ENCODE data around the gene COX19.
"Not testable (repeated sequence)": the region's sequence is repeated elsewhere in the genome, so short reads cannot be mapped to it uniquely, and the experiment has no call there.

The COX19 gene

GRCh38 chr7:961546-962400, 13.6 kb downstream of the COX19 start:
- no peak for DNase-seq (ENCODE audit: low read depth, low spot score)

DNA sequence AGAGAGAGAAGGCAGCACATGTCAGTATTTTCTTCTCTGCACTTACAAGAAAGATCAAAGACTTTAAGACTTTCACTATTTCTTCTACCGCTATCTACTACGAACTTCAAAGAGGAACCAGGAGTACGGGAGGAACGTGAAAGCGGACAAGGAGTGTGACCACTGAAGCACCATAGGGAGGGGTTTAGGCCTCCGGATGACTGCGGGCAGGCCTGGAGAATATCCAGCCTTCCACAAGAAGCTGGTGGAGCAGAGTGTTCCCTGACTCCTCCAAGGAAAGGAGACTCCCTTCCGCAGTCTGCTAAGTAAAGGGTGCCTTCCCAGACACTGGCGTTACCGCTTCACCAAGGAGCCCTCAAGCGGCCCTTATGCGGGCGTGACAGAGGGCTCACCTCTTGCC, 14.4 kb downstream of the COX19 start:
- not testable (repeated sequence) for DNase-seq (ENCODE audit: low read depth, low spot score)

DNA sequence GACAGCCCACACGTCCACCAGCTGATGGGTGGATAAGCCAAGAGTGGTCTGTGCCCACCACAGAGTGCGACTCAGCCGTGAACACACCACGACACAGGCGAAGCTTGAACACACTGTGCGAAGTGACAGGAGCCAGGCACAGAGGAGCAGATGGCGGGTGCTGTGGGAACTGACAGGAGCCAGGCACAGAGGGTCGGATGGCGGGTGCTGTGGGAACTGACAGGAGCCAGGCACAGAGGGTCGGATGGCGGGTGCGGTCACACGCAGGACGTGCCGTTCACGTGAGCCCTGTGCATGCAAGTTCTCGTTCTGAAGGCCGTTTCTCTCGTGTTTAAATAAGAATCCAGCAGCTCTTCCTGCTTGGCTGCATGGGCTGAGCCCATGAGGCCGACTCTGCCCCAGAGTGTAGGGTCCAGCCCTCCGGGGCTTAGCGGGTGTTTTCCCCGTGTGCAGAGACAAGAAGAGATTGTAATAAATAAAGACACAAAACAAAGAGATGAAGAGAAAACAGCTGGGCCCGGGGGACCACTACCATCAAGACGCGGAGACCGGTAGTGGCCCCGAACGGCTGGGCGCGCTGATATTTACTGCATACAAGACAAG, 15.0 kb downstream of the COX19 start:
- DNase-seq (ENCODE audit: low read depth, low spot score) = no peak

DNA sequence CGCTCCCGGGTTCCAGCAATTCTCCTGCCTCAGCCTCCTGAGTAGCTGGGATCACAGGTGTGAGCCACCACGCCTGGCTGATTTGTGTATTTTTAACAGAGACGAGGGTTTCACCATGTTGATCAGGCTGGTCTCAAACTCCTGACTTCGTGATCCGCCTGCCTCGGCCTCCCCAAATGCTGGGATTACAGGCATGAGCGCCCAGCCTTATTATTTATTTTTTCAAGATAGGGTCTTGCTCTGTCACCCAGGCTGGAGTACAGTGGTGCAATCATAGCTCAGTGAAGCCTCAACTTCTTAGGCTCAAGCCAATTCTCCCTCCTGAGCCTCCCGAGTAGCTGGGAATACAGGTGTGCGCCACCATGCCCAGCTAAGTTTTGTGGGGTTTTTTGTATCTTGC, 15.6 kb downstream of the COX19 start:
- DNase-seq (ENCODE audit: low read depth, low spot score) = not testable (repeated sequence)

- no peak for DNase-seq (ENCODE audit: low read depth, low spot score)
Measured at GRCh38 chr7:959271-959670, 16.1 kb downstream of the COX19 start.

GRCh38 chr7:958221-959200, 16.8 kb downstream of the COX19 start:
- no peak for DNase-seq (ENCODE audit: low read depth, low spot score)

DNA sequence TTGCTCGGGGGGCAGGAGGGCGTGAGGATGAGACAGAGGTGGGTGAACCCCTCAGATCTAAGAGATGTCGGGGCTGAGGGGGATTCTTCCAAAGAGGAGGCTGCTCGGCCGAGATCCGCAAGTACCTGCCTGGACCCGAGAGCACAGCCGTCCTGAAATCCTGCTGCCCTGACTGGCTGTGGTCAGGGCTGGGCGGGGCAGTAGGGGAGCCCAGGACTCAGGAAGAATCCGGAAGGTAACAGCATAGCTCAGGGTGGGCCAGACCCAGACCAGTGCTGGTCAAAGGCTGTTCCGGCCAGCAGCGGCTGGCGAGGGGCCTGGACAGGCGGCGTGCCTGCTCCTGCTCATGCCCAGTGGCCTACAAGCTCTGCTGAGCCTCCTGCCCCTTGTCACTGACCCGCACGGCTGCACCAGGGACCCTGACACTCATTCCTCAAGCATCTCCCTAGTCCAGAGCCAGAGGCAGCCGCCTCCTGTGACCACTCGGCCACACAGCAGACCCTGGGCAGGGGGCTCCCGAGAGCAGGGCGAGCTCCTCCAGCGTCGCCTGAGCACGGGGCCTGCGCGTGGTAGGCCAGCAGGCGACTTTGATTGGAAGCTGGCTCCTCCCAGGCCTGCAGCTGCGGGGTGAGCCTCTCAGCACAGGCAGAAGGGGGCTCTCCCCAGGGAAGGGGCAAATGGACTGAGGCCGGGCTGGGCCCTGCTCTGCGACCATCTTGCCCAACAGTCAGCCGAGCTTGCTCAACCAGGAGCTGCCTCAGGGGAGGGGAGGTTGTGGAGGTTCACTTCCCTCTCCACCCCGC, 17.7 kb downstream of the COX19 start:
- no peak for DNase-seq (ENCODE audit: low read depth, low spot score)

DNA sequence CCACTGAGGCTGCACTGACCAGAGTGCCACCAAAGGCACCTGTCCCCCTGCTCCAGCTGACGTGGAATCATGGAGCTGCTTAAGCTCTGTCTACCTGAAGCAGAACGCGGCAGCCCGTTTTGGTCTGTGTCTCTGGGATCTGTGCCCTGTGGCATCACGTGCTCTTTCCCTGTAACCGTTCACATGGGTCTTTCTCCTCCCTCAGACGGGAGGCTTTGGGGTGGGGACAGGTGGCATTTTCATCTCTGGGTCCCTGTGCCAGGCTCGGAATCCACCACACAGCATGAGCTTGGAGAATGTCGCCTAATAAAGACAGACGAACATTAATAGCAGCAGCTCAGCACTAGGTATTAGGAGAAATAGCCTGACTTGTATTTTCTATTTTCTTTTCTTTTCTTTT, 19.3 kb downstream of the COX19 start:
- no peak for DNase-seq (ENCODE audit: low read depth, low spot score)

GRCh38 chr7:954330-955238, 20.8 kb downstream of the COX19 start, which contains the start of gene ADAP1:
Gene ADAP1 (minus strand): TSS chr7:954680. CDS start chr7:954477, 203 bp downstream.
- no peak for DNase-seq (ENCODE audit: low read depth, low spot score)

DNA sequence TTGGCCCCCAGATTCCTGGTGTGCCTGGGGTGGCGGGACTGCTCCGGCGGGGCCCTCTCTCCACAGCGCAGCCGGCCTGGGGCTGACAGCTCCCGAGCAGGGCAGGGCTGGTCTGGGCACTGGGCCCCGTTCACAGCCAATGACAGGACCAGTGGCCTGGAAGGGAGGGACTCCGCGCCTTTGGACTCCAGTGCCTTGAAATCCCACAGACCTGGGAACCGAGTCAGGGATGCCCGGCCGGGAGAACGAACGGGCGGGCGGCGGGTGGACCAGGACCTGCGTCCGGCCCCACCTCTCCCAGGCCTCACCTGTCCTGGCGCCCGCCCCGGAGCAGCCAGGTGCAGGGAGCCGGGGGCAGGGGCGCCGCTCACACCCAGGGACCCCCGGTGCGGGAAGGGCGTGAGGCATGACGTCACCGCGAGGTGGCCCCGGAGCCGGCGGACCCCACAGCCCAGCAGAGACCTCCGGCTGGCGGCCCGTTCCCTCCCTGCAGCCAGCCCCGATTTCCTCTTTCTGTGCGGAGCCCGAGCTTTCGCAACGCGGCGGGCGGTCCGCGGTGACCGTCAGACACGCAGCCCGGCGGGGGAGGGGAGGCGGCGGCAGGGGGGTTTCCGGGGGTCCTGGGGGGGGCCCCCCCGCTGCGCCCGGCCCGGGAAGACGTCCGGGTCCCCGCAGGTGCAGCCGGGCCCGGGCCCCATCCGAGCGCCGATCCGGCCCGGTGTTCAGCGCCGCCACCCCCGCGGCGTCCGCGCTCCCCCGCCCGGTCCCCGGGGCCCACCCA, 21.6 kb downstream of the COX19 start:
- DNase-seq (ENCODE audit: low read depth, low spot score) = no peak

DNA sequence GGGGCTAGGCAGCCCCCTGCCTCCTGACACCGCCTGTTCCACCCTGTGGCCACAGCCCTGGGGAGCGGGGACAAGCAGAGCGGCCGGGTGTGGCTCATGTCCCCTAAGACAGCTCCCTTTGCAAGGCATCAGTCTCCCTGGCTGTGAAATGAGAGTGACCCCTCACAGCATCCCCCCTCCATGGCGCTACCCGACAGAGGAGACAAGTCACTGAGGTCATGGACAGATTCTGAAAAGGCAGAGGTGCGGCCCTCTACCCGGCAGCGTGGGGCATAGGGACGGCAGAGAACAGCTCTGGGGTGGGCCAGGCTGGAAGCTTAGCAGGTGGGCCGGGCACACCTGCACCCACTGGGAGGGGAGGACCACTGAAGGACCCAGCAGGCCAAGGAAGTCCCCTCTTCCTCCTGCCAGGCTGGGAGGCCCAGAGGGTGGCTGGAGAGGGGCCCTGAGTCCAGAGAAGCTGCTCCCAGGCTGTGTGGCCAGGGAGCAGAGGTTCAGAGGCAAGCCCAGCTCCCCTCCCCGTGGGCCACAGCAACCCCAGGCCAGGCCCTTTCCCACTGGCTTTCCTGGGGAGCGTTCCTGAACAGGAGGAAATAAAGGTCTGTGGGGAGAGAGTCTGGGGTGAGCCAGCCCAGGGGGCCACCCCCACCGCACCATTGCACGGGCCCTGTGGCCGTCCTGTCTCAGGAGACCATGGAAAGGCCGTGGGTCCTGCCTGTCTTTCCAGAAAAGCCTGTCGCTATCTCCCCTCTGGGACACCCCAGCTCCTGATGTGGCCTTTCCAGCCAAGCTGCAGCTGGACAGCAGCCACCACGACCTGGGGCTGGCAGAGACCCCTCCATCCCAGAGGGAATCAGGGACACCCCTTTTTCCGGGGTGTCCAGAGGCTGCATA, 22.6 kb downstream of the COX19 start:
- DNase-seq (ENCODE audit: low read depth, low spot score) = no peak

DNA sequence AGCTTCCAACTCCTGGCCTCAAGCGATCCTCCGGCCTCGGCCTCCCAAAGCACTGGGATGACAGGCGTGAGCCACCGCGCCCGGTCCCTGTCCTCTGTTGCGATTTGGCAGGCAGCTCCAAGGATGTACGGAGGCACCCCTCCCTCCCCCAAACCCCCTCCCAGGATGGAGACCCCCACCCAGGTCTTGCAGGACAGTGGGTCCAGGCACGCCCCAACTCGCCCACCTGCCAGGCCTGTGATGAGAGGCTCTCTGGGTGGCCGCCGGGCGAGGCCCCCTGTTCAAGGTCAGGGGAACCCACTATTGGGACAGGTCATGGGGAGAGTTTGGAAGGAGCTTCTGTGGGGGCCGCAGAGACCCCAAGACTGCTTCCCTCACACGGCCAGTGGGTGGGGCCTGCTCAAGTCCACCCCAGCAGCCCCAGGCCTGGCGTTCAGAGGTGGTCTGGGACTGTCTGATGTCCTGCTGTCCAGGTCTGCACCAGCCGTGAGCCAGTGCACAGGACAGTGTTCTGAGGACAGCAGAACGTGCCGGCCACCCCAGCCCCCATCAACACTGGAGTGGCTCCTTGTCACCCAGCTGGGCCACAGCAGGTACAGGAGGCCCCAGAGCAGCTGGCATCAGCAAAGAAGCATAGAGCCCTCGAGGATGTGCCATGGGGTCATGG, 23.3 kb downstream of the COX19 start:
- DNase-seq (ENCODE audit: low read depth, low spot score) = no peak

DNA sequence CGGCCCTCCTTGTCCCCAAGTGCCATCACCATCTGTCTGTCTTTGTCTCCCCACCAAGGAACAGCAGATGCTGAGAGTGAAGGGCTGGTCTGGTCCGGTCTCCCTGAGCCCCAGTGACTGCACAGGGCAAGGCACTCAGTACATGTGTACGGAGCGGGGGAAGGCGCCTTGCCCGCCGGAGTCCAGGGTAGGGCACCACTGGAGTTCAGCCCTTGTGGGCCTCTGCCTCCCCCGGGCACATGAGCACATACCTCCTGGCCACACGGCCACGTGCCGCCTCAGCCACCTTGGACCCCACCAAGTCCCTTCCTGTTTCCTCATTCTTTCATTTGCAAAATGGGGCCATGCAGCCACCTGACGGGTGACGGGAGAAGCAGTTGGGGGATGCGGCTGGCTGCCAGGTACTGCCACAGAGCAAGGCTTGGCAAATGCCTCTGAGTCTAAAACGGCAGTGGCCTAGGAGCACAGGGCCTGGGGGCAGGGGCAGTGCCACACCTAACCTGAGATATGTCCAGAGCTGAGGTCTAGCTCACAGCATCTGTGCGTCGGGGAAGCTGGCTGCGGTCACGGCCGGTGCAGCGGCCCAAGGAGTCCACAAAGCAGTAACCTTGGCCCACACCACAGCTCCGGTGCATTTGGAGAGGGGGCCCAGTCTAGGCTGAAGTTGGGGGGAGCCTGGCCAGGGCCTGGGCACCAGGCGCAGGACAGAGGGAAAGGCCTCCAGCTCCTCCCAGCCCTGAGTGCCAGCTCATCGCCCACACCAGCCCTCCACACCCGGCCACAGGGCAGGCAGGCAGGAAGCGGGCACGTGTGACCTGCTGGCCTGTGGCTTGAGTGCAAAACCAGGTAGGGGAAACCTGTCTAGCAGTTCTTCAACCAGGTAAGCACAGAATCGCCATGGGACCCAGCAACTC, 26.1 kb downstream of the COX19 start:
- DNase-seq (ENCODE audit: low read depth, low spot score) = no peak

GRCh38 chr7:947391-948210, 27.7 kb downstream of the COX19 start:
- no peak for DNase-seq (ENCODE audit: low read depth, low spot score)

- DNase-seq (ENCODE audit: low read depth, low spot score) = no peak
Measured at GRCh38 chr7:946256-946996, 28.9 kb downstream of the COX19 start.
